Measurements from ENCODE around the gene ARSI. TPM values are rescaled to one million over a fixed set of nuclear protein-coding genes. Genes with fewer than 3 reads are reported as not detected.

Gene ARSI
- total RNA-seq, 1 donor from 2014 or later: not detected

DNA sequence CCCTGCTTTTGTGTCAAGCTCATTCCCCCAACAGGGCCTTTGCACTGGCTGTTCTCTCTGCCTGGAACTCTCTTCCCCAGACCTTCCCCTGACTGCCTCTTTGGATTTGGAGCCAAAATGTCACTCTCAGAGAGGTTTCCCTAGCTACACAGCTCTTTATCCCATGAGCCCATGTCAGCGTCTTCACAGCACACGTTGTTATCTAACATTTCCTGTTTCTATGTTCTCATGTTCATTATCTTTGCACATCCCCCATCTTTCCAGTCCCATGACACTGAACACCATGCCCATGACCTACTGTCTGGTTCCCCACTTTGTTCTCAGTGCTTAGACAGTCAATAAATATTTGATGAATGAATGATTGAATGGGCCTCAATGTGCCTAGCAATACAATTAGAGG is 26.3 kb upstream of the ARSI start:
- no peaks in the 10 kb centered on the region for H3K36me3 Mint-ChIP-seq (ENCODE audit: unreplicated experiment)
- no peak for DNase-seq
- H3K27ac Mint-ChIP-seq (ENCODE audit: unreplicated experiment): no peak overlapping the region
- peaks cover 7% of the 10 kb centered on the region for H3K27me3 Mint-ChIP-seq (ENCODE audit: unreplicated experiment)
- peak overlapping the region; percentile 0 for H3K4me3 Mint-ChIP-seq (ENCODE audit: unreplicated experiment)
- no peak for TF ChIP-seq CTCF (IDR thresholded peaks at IDR 0.05; ENCODE audit: partially characterized antibody, unreplicated experiment)
- H3K9me3 Mint-ChIP-seq (ENCODE audit: unreplicated experiment): peaks cover 6% of the 10 kb centered on the region
- peaks cover 14% of the 10 kb centered on the region for H3K4me1 Mint-ChIP-seq (ENCODE audit: low read depth, unreplicated experiment)

GRCh38 chr5:150328515-150328914 is 25.8 kb upstream of the ARSI start:
- H3K27ac Mint-ChIP-seq (ENCODE audit: unreplicated experiment): no peak overlapping the region
- TF ChIP-seq CTCF (IDR thresholded peaks at IDR 0.05; ENCODE audit: partially characterized antibody, unreplicated experiment): no peak
- peaks cover 14% of the 10 kb centered on the region for H3K4me1 Mint-ChIP-seq (ENCODE audit: low read depth, unreplicated experiment)

DNA sequence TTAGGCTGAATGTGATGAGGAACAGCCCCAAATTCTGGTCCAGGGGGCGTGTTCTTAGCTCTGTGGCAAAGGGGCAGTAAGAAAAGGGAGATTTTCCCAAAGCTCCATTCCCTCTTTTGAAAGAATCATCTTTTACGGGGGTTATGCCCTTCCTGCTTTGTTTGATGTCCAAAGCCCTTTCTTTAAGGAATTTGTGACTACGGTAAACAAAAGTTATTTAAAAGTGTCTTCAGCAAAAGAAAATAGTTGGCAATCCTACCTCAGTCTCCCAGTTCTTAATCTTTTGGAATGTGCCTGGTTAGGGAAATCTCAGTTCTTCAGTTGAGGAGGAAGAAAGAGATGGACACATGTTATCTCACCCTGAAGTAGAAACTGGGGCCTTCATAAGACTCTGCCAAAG is 24.4 kb upstream of the ARSI start:
- TF ChIP-seq CTCF (IDR thresholded peaks at IDR 0.05; ENCODE audit: partially characterized antibody, unreplicated experiment): no peak
- no peaks in the 10 kb centered on the region for H3K36me3 Mint-ChIP-seq (ENCODE audit: unreplicated experiment)
- H3K4me3 Mint-ChIP-seq (ENCODE audit: unreplicated experiment): no peak overlapping the region
- no peak overlapping the region for H3K27ac Mint-ChIP-seq (ENCODE audit: unreplicated experiment)
- no peak for DNase-seq
- H3K27me3 Mint-ChIP-seq (ENCODE audit: unreplicated experiment): peaks cover 5% of the 10 kb centered on the region
- peaks cover 6% of the 10 kb centered on the region for H3K9me3 Mint-ChIP-seq (ENCODE audit: unreplicated experiment)
- H3K4me1 Mint-ChIP-seq (ENCODE audit: low read depth, unreplicated experiment): peaks cover 14% of the 10 kb centered on the region

More at GRCh38 chr5:150328515-150328914, 25.8 kb upstream of the ARSI start:
- Mint-ChIP-seq H3K27me3 (ENCODE audit: unreplicated experiment) (peaks cover 6% of the 10 kb centered on the region), H3K4me3 (ENCODE audit: unreplicated experiment) (no peak overlapping the region), H3K36me3 (ENCODE audit: unreplicated experiment) (no peaks in the 10 kb centered on the region), H3K9me3 (ENCODE audit: unreplicated experiment) (peaks cover 6% of the 10 kb centered on the region)
- no peak for DNase-seq

- Mint-ChIP-seq H3K27ac (ENCODE audit: unreplicated experiment) (no peak overlapping the region), H3K4me3 (ENCODE audit: unreplicated experiment) (no peak overlapping the region), H3K4me1 (ENCODE audit: low read depth, unreplicated experiment) (peaks cover 10% of the 10 kb centered on the region), H3K27me3 (ENCODE audit: unreplicated experiment) (peaks cover 5% of the 10 kb centered on the region), H3K9me3 (ENCODE audit: unreplicated experiment) (peaks cover 6% of the 10 kb centered on the region), H3K36me3 (ENCODE audit: unreplicated experiment) (peaks cover under 1% of the 10 kb centered on the region)
- TF ChIP-seq CTCF (IDR thresholded peaks at IDR 0.05; ENCODE audit: partially characterized antibody, unreplicated experiment): no peak
- no peak for DNase-seq
Observed at GRCh38 chr5:150326707-150327106, 24.0 kb upstream of the ARSI start.

- H3K9me3 Mint-ChIP-seq (ENCODE audit: unreplicated experiment): peaks cover 6% of the 10 kb centered on the region
- DNase-seq: no peak
- TF ChIP-seq CTCF (IDR thresholded peaks at IDR 0.05; ENCODE audit: partially characterized antibody, unreplicated experiment): no peak
- no peak overlapping the region for H3K27ac Mint-ChIP-seq (ENCODE audit: unreplicated experiment)
- H3K4me3 Mint-ChIP-seq (ENCODE audit: unreplicated experiment): no peak overlapping the region
- H3K27me3 Mint-ChIP-seq (ENCODE audit: unreplicated experiment): peaks cover 5% of the 10 kb centered on the region
- H3K4me1 Mint-ChIP-seq (ENCODE audit: low read depth, unreplicated experiment): peaks cover 6% of the 10 kb centered on the region
- peaks cover 4% of the 10 kb centered on the region for H3K36me3 Mint-ChIP-seq (ENCODE audit: unreplicated experiment)
Observed at GRCh38 chr5:150325426-150325825, 22.7 kb upstream of the ARSI start.
